Measurements from ENCODE around the gene ESYT1. TPM values are rescaled to one million over a fixed set of nuclear protein-coding genes. Genes with fewer than 3 reads are reported as not detected.

ESYT1 gene
- total and polyA plus RNA-seq, 2 experiments from 2014 or later: 108 to 216 TPM

DNA sequence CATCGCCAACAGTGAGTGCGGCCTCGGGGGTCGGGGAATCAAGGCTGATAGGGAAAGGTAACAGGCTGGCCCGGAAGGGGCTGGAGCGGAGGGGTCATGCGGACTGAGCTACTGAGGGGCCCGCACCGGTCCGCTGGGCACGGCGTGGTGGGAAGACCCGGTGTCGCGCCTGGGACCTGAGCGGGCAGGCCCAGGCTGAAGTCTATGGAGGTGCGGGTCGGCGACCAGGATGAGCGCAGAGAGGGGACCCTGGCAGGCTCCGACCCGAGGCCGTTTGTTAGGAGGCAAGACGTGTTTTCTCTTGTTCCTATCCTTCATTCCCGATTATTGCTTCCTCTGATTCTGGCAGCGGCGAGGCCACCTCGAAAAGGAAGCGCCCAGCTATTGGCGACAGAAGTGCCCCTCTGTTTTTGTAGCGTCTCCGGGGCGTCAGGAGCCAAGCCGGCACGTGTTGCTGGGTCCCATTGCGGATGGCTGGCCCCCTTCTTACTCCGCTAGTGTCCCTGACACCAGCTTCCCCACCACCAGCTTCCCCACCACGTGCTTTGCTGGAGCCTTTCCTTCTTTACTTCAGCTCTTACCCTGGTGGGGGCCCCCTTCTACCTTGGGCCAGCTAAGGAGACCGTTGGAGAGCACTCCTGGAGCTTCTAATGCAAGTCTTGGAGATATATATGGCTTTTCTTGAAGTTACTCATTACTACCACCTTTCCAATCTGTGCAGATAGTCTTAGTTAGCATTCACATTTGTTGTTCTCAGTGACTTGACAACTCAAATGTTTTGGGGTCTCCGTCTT, 23.1 kb upstream of the ESYT1 start:
- in situ Hi-C loops (cut with MboI): no loop called here
- peaks cover 21% of the 10 kb centered on the region for H3K4me1 ChIP-seq (ENCODE audit: insufficient read depth)
- H3F3A ChIP-seq (ENCODE audit: insufficient read depth): peaks cover 18% of the 10 kb centered on the region; the same call in 1 of the 2 replicates
- H3K27ac ChIP-seq: peak overlapping the region; percentile 61
- WGBS, 2 experiments (ENCODE audit: low coverage in 1 of 2, low lambda C conversion rate in 2 of 2, missing lambda C conversion rate in 2 of 2): 2 to 3% methylated on average over 40 of the region's 40 CpGs
- H3K9me2 ChIP-seq (ENCODE audit: insufficient read depth): no peaks in the 10 kb centered on the region
- H3K36me3 ChIP-seq (ENCODE audit: low read depth): peaks cover 32% of the 10 kb centered on the region
- peak overlapping the region; percentile 90 for H3K4me3 ChIP-seq
- peak; percentile 58 for DNase-seq
- no peaks in the 10 kb centered on the region for H4K20me1 ChIP-seq (ENCODE audit: insufficient read depth)
- peak overlapping the region; percentile 99 for H3K4me2 ChIP-seq (ENCODE audit: unreplicated experiment)
- no peak for TF ChIP-seq EZH2 (IDR thresholded peaks at IDR 0.05; ENCODE audit: insufficient read depth, poor library complexity, severe bottlenecking)
- TF ChIP-seq EZH2phosphoT487 (IDR thresholded peaks at IDR 0.05; ENCODE audit: insufficient read depth, low read depth): no peak
- H3K27me3 ChIP-seq (replicated peaks; ENCODE audit: insufficient read depth): no peaks in the 10 kb centered on the region
- H3K79me2 ChIP-seq (ENCODE audit: insufficient read depth): peaks cover 45% of the 10 kb centered on the region
- peak overlapping the region; percentile 90 for H3K9ac ChIP-seq
- H3K9me3 ChIP-seq (ENCODE audit: low read depth): no peaks in the 10 kb centered on the region
- H2AFZ ChIP-seq: peak overlapping the region; percentile 94

DNA sequence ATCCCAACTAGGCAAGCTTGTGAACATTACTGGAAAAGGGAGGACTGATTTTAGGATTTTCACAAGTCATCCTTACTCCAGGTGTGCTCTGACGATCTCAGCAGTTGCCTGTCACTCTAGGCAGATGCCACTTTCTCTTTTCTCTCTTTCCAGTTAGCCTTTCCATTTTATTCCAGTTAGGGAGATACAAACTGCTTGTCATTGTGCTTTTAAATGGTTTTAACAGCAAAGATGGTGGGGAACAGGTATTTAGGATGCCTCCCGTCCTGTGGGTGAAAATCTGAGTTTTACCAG, 22.5 kb upstream of the ESYT1 start:
- 40 to 56% methylated on average over 2 of the region's 2 CpGs for WGBS, 2 experiments (ENCODE audit: low coverage in 1 of 2, low lambda C conversion rate in 2 of 2, missing lambda C conversion rate in 2 of 2)
- no peak for TF ChIP-seq EZH2phosphoT487 (IDR thresholded peaks at IDR 0.05; ENCODE audit: insufficient read depth, low read depth)
- TF ChIP-seq EZH2 (IDR thresholded peaks at IDR 0.05; ENCODE audit: insufficient read depth, poor library complexity, severe bottlenecking): no peak
- Histone ChIP-seq H4K20me1 (ENCODE audit: insufficient read depth) (no peaks in the 10 kb centered on the region), H3K36me3 (ENCODE audit: low read depth) (peaks cover 38% of the 10 kb centered on the region), H3K79me2 (ENCODE audit: insufficient read depth) (peaks cover 45% of the 10 kb centered on the region), H3K4me3 (peak overlapping the region; percentile 90), H3K9me3 (ENCODE audit: low read depth) (no peaks in the 10 kb centered on the region), H3K9ac (peak overlapping the region; percentile 90), H3K27me3 (replicated peaks; ENCODE audit: insufficient read depth) (no peaks in the 10 kb centered on the region), H3F3A (ENCODE audit: insufficient read depth) (peaks cover 23% of the 10 kb centered on the region), H3K9me2 (ENCODE audit: insufficient read depth) (no peaks in the 10 kb centered on the region), H2AFZ (no peak overlapping the region), H3K4me2 (ENCODE audit: unreplicated experiment) (peak overlapping the region; percentile 99), H3K27ac (no peak overlapping the region), H3K4me1 (ENCODE audit: insufficient read depth) (peaks cover 21% of the 10 kb centered on the region)
- in situ Hi-C loops (cut with MboI): no loop called here
- no peak for DNase-seq

DNA sequence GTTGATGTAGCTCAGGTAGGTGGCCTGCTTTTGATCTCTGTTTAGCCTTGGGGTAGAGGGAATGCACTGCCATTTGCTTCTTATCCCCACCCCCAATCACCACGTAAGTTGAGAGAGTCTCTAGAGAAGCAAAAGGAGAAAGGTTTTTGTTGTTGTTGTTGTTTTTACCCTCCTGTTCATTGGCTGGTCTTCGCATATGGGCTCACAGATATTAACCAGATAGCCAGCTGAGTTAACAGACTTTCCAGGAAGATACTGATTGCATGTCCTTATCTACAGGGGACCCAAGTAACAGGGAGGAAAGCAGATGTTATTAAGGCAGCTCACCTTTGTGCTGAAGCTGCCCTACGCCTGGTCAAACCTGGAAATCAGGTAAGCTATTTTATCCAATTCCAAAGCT, 20.8 kb upstream of the ESYT1 start:
- no peak for DNase-seq
- WGBS, 2 experiments (ENCODE audit: low coverage in 1 of 2, low lambda C conversion rate in 2 of 2, missing lambda C conversion rate in 2 of 2): 97 to 100% methylated on average over 3 of the region's 3 CpGs
- Histone ChIP-seq H3F3A (ENCODE audit: insufficient read depth) (peaks cover 35% of the 10 kb centered on the region), H3K4me2 (ENCODE audit: unreplicated experiment) (no peak overlapping the region), H3K9me3 (ENCODE audit: low read depth) (no peaks in the 10 kb centered on the region), H3K9ac (peak overlapping the region; percentile 90; the same call in 1 of the 2 replicates), H4K20me1 (ENCODE audit: insufficient read depth) (no peaks in the 10 kb centered on the region), H2AFZ (no peak overlapping the region), H3K79me2 (ENCODE audit: insufficient read depth) (peaks cover 45% of the 10 kb centered on the region), H3K36me3 (ENCODE audit: low read depth) (peaks cover 52% of the 10 kb centered on the region), H3K9me2 (ENCODE audit: insufficient read depth) (no peaks in the 10 kb centered on the region), H3K27me3 (replicated peaks; ENCODE audit: insufficient read depth) (no peaks in the 10 kb centered on the region), H3K4me1 (ENCODE audit: insufficient read depth) (peaks cover 21% of the 10 kb centered on the region), H3K27ac (no peak overlapping the region), H3K4me3 (no peak overlapping the region)
- TF ChIP-seq EZH2phosphoT487 (IDR thresholded peaks at IDR 0.05; ENCODE audit: insufficient read depth, low read depth) (no peak), EZH2 (IDR thresholded peaks at IDR 0.05; ENCODE audit: insufficient read depth, poor library complexity, severe bottlenecking) (no peak)
- in situ Hi-C loops (cut with MboI): no loop called here

DNA sequence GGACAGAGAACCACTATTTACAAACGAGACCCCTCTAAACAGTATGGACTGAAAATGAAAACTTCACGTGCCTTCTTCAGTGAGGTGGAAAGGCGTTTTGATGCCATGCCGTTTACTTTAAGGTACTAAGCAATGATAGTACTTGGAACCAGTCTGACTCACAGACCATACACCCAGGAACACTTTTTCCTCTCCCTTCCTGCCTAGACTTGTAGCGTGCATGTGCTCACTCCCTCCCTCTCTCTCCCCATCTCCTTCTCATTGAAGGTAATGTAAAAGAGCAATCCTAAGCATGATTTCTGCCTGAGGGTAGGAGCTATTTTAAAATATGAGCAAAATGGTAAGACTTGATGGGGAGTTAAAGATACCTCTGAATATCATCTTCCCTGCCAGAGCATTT, 17.5 kb upstream of the ESYT1 start:
- Histone ChIP-seq H3K27ac (no peak overlapping the region), H3K9me3 (ENCODE audit: low read depth) (no peaks in the 10 kb centered on the region), H3K4me3 (no peak overlapping the region), H3F3A (ENCODE audit: insufficient read depth) (peaks cover 67% of the 10 kb centered on the region), H4K20me1 (ENCODE audit: insufficient read depth) (no peaks in the 10 kb centered on the region), H3K9me2 (ENCODE audit: insufficient read depth) (no peaks in the 10 kb centered on the region), H2AFZ (no peak overlapping the region), H3K4me2 (ENCODE audit: unreplicated experiment) (no peak overlapping the region), H3K9ac (no peak overlapping the region), H3K79me2 (ENCODE audit: insufficient read depth) (peaks cover 33% of the 10 kb centered on the region), H3K4me1 (ENCODE audit: insufficient read depth) (peaks cover 19% of the 10 kb centered on the region), H3K36me3 (ENCODE audit: low read depth) (peaks cover 66% of the 10 kb centered on the region), H3K27me3 (replicated peaks; ENCODE audit: insufficient read depth) (no peaks in the 10 kb centered on the region)
- in situ Hi-C loops (cut with MboI): no loop called here
- WGBS, 2 experiments (ENCODE audit: low coverage in 1 of 2, low lambda C conversion rate in 2 of 2, missing lambda C conversion rate in 2 of 2): 82 to 84% methylated on average over 5 of the region's 5 CpGs
- TF ChIP-seq EZH2 (IDR thresholded peaks at IDR 0.05; ENCODE audit: insufficient read depth, poor library complexity, severe bottlenecking): no peak
- TF ChIP-seq EZH2phosphoT487 (IDR thresholded peaks at IDR 0.05; ENCODE audit: insufficient read depth, low read depth): no peak
- DNase-seq: no peak
